GM23338 (cell line): ENCODE data around the gene C8A.

Experiments
- CREB1 ChIP-seq: fragments of 250-450 bp; sonication (Bioruptor Pico); IDR thresholded peaks from 2 replicates; pipeline ENCODE4 v1.5.0; 2020; ENCODE audit warnings: low read depth, mild to moderate bottlenecking, moderate library complexity
- EZH2 ChIP-seq: fragments of 200-600 bp; sonication (generic); IDR thresholded peaks from one replicate; pipeline ENCODE4 v1.8.0; 2017; ENCODE audit warnings: antibody characterized with exemption, mild to moderate bottlenecking, low read depth; ENCODE audit not compliant: unreplicated experiment
- EZH2phosphoT487 ChIP-seq: fragments of 200-600 bp; sonication (generic); IDR thresholded peaks from one replicate; pipeline ENCODE4 v1.8.1; 2018; ENCODE audit warnings: antibody characterized with exemption; ENCODE audit not compliant: unreplicated experiment
- JUNB ChIP-seq: IDR thresholded peaks from one replicate; pipeline ENCODE4 v1.6.1; 2016; ENCODE audit warnings: antibody characterized with exemption; ENCODE audit not compliant: unreplicated experiment
- POLR2AphosphoS5 ChIP-seq: IDR thresholded peaks from 2 replicates; pipeline ENCODE4 v1.6.1; 2016; ENCODE audit warnings: antibody characterized with exemption, low read depth
- ZNF331 ChIP-seq: fragments of 250-450 bp; sonication (Bioruptor Pico); IDR thresholded peaks from 2 replicates; pipeline ENCODE4 v1.5.0; 2020; ENCODE audit warnings: low read depth, mild to moderate bottlenecking, moderate library complexity
- TF ChIP-seq, protein P1 (sequence below), 2 experiments: fragments of 200-600 bp in 1 of 2; sonication (generic) in 1 of 2; conservative IDR thresholded peaks; 2 replicates each; pipeline versions ENCODE4 v1.5.1 to v1.6.1; 2016 to 2017; ENCODE audit warnings: antibody characterized with exemption in 2 of 2, low read depth in 2 of 2, mild to moderate bottlenecking in 2 of 2, moderate library complexity in 1 of 2
- TF ChIP-seq, protein P2 (sequence below): IDR thresholded peaks from one replicate; pipeline ENCODE4 v1.6.1; 2018; ENCODE audit warnings: antibody characterized with exemption; ENCODE audit not compliant: unreplicated experiment
- TF ChIP-seq, protein P3 (sequence below): fragments of 250-450 bp; sonication (Bioruptor Pico); IDR thresholded peaks from 2 replicates; pipeline ENCODE4 v1.5.0; 2020; ENCODE audit warnings: mild to moderate bottlenecking, moderate library complexity

DNA sequence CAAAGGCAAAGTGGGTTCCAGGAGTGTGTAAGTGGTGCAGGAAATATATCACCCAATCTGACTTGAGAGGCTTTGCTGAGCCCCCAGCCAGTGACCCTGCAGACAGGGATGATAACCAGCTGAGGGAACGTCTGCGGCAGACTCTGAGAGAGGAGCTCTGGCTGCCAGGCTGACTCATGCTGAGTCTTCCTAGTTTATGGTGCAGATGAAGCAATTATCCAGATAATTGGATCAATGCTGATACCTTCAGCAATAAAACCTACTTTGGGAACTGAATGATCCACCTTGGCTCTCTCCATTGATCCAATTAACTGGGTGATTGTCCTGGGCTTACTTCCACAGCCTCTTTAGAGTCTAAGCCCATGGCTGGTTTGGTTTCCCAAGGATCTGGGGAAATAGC is 103.9 kb downstream of the C8A start:
- TF ChIP-seq, protein P1, sequence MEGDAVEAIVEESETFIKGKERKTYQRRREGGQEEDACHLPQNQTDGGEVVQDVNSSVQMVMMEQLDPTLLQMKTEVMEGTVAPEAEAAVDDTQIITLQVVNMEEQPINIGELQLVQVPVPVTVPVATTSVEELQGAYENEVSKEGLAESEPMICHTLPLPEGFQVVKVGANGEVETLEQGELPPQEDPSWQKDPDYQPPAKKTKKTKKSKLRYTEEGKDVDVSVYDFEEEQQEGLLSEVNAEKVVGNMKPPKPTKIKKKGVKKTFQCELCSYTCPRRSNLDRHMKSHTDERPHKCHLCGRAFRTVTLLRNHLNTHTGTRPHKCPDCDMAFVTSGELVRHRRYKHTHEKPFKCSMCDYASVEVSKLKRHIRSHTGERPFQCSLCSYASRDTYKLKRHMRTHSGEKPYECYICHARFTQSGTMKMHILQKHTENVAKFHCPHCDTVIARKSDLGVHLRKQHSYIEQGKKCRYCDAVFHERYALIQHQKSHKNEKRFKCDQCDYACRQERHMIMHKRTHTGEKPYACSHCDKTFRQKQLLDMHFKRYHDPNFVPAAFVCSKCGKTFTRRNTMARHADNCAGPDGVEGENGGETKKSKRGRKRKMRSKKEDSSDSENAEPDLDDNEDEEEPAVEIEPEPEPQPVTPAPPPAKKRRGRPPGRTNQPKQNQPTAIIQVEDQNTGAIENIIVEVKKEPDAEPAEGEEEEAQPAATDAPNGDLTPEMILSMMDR (conservative IDR thresholded peaks at IDR 0.05; ENCODE audit: low read depth in 2 of 2): no peak
- TF ChIP-seq POLR2AphosphoS5 (no peak), JUNB (no peak), EZH2 (no peak), ZNF331 (no peak), EZH2phosphoT487 (no peak), CREB1 (CRISPR knock-in tag) (no peak)
- TF ChIP-seq, protein P2, sequence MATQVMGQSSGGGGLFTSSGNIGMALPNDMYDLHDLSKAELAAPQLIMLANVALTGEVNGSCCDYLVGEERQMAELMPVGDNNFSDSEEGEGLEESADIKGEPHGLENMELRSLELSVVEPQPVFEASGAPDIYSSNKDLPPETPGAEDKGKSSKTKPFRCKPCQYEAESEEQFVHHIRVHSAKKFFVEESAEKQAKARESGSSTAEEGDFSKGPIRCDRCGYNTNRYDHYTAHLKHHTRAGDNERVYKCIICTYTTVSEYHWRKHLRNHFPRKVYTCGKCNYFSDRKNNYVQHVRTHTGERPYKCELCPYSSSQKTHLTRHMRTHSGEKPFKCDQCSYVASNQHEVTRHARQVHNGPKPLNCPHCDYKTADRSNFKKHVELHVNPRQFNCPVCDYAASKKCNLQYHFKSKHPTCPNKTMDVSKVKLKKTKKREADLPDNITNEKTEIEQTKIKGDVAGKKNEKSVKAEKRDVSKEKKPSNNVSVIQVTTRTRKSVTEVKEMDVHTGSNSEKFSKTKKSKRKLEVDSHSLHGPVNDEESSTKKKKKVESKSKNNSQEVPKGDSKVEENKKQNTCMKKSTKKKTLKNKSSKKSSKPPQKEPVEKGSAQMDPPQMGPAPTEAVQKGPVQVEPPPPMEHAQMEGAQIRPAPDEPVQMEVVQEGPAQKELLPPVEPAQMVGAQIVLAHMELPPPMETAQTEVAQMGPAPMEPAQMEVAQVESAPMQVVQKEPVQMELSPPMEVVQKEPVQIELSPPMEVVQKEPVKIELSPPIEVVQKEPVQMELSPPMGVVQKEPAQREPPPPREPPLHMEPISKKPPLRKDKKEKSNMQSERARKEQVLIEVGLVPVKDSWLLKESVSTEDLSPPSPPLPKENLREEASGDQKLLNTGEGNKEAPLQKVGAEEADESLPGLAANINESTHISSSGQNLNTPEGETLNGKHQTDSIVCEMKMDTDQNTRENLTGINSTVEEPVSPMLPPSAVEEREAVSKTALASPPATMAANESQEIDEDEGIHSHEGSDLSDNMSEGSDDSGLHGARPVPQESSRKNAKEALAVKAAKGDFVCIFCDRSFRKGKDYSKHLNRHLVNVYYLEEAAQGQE: no peak
- TF ChIP-seq, protein P3, sequence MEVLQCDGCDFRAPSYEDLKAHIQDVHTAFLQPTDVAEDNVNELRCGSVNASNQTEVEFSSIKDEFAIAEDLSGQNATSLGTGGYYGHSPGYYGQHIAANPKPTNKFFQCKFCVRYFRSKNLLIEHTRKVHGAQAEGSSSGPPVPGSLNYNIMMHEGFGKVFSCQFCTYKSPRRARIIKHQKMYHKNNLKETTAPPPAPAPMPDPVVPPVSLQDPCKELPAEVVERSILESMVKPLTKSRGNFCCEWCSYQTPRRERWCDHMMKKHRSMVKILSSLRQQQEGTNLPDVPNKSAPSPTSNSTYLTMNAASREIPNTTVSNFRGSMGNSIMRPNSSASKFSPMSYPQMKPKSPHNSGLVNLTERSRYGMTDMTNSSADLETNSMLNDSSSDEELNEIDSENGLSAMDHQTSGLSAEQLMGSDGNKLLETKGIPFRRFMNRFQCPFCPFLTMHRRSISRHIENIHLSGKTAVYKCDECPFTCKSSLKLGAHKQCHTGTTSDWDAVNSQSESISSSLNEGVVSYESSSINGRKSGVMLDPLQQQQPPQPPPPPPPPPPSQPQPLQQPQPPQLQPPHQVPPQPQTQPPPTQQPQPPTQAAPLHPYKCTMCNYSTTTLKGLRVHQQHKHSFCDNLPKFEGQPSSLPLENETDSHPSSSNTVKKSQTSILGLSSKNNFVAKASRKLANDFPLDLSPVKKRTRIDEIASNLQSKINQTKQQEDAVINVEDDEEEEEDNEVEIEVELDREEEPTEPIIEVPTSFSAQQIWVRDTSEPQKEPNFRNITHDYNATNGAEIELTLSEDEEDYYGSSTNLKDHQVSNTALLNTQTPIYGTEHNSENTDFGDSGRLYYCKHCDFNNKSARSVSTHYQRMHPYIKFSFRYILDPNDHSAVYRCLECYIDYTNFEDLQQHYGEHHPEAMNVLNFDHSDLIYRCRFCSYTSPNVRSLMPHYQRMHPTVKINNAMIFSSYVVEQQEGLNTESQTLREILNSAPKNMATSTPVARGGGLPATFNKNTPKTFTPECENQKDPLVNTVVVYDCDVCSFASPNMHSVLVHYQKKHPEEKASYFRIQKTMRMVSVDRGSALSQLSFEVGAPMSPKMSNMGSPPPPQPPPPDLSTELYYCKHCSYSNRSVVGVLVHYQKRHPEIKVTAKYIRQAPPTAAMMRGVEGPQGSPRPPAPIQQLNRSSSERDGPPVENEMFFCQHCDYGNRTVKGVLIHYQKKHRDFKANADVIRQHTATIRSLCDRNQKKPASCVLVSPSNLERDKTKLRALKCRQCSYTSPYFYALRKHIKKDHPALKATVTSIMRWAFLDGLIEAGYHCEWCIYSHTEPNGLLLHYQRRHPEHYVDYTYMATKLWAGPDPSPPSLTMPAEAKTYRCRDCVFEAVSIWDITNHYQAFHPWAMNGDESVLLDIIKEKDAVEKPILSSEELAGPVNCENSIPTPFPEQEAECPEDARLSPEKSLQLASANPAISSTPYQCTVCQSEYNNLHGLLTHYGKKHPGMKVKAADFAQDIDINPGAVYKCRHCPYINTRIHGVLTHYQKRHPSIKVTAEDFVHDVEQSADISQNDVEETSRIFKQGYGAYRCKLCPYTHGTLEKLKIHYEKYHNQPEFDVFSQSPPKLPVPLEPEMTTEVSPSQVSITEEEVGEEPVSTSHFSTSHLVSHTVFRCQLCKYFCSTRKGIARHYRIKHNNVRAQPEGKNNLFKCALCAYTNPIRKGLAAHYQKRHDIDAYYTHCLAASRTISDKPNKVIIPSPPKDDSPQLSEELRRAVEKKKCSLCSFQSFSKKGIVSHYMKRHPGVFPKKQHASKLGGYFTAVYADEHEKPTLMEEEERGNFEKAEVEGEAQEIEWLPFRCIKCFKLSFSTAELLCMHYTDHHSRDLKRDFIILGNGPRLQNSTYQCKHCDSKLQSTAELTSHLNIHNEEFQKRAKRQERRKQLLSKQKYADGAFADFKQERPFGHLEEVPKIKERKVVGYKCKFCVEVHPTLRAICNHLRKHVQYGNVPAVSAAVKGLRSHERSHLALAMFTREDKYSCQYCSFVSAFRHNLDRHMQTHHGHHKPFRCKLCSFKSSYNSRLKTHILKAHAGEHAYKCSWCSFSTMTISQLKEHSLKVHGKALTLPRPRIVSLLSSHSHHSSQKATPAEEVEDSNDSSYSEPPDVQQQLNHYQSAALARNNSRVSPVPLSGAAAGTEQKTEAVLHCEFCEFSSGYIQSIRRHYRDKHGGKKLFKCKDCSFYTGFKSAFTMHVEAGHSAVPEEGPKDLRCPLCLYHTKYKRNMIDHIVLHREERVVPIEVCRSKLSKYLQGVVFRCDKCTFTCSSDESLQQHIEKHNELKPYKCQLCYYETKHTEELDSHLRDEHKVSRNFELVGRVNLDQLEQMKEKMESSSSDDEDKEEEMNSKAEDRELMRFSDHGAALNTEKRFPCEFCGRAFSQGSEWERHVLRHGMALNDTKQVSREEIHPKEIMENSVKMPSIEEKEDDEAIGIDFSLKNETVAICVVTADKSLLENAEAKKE (CRISPR knock-in tag): no peak
